T-helper 1 cell (primary cell): ENCODE measurements around the gene TBC1D22A.

Source experiments
- DNase-seq, 5 donors: peaks; one replicate each; pipeline ENCODE4 v3.0.0-alpha.2; 2012 to 2020

TBC1D22A gene

GRCh38 chr22:46754110-46754799 lies 8.2 kb upstream of the TBC1D22A start:
- peak in 1 of 5 donors; percentile 25 for DNase-seq

- no peak for DNase-seq
Observed at GRCh38 chr22:46754826-46755225, 7.6 kb upstream of the TBC1D22A start.

GRCh38 chr22:46755525-46755924 lies 6.9 kb upstream of the TBC1D22A start:
- no peak for DNase-seq

GRCh38 chr22:46756097-46756496 lies 6.4 kb upstream of the TBC1D22A start:
- DNase-seq: no peak

GRCh38 chr22:46757104-46757503 lies 5.3 kb upstream of the TBC1D22A start:
- no peak for DNase-seq

- DNase-seq: no peak
Observed at GRCh38 chr22:46758121-46758520, 4.3 kb upstream of the TBC1D22A start.

GRCh38 chr22:46758867-46759290 lies 3.6 kb upstream of the TBC1D22A start:
- DNase-seq: peak in 1 of 5 donors; percentile 62

- no peak for DNase-seq
Observed at GRCh38 chr22:46761017-46761416, 1.4 kb upstream of the TBC1D22A start.

GRCh38 chr22:46761539-46762237 lies 762 bp upstream of the TBC1D22A start:
- no peak for DNase-seq

- peak in 1 of 5 donors; percentile 39 for DNase-seq
Observed at GRCh38 chr22:46763051-46763705, 728 bp downstream of the TBC1D22A start.

- no peak for DNase-seq
Observed at GRCh38 chr22:46764140-46764680, 1.8 kb downstream of the TBC1D22A start.

GRCh38 chr22:46764779-46765485 lies 2.5 kb downstream of the TBC1D22A start:
- DNase-seq: no peak

GRCh38 chr22:46766611-46767010 lies 4.2 kb downstream of the TBC1D22A start:
- DNase-seq: no peak

- DNase-seq: no peak
Observed at GRCh38 chr22:46767249-46767985, 5.0 kb downstream of the TBC1D22A start.

- no peak for DNase-seq
Observed at GRCh38 chr22:46769191-46769675, 6.8 kb downstream of the TBC1D22A start.

GRCh38 chr22:46769706-46770105 lies 7.3 kb downstream of the TBC1D22A start:
- no peak for DNase-seq

- no peak for DNase-seq
Observed at GRCh38 chr22:46770151-46770641, 7.7 kb downstream of the TBC1D22A start.

GRCh38 chr22:46770726-46771125 lies 8.3 kb downstream of the TBC1D22A start:
- peak in 1 of 5 donors; percentile 21 for DNase-seq

- DNase-seq: no peak
Observed at GRCh38 chr22:46773076-46773475, 10.6 kb downstream of the TBC1D22A start.

GRCh38 chr22:46774253-46774979 lies 12.0 kb downstream of the TBC1D22A start:
- DNase-seq: no peak
